Measurements from ENCODE around the gene SOX21. TPM values are rescaled to one million over a fixed set of nuclear protein-coding genes. Genes with fewer than 3 reads are reported as not detected.
"Not testable (repeated sequence)": the region's sequence is repeated elsewhere in the genome, so short reads cannot be mapped to it uniquely, and the experiment has no call there.

The SOX21 gene
- not detected for total RNA-seq
- long read RNA-seq, result 0 reads

GRCh38 chr13:94712287-94712811 is at the start of gene SOX21:
TSS of gene SOX21 (minus strand) at chr13:94712545. CDS start at chr13:94712049, 496 bp downstream.
- no peak for ATAC-seq
- no peak for DNase-seq
- intact Hi-C loops (cut with DNase I, micrococcal nuclease), result no loop called here

- DNase-seq, result no peak
- no peak for ATAC-seq
- intact Hi-C loops (cut with DNase I, micrococcal nuclease), result no loop called here
These were observed 49.1 kb upstream of the SOX21 start for GRCh38 chr13:94761407-94761806.

- DNase-seq (no peak), ATAC-seq (no peak)
- intact Hi-C loops (cut with DNase I, micrococcal nuclease), result no loop called here
These were observed 46.9 kb upstream of the SOX21 start for GRCh38 chr13:94759120-94759728.

GRCh38 chr13:94758436-94758960 is 46.2 kb upstream of the SOX21 start:
- intact Hi-C loops (cut with DNase I, micrococcal nuclease), result no loop called here
- ATAC-seq (no peak), DNase-seq (no peak)

GRCh38 chr13:94753327-94753726 is 41.0 kb upstream of the SOX21 start:
- ATAC-seq, result no peak
- intact Hi-C loops (cut with DNase I, micrococcal nuclease), result no loop called here
- DNase-seq, result no peak

GRCh38 chr13:94749162-94749561 is 36.8 kb upstream of the SOX21 start:
- intact Hi-C loops (cut with DNase I, micrococcal nuclease), result no loop called here
- no peak for DNase-seq
- ATAC-seq, result no peak

GRCh38 chr13:94739235-94739634 is 26.9 kb upstream of the SOX21 start:
- intact Hi-C loops (cut with DNase I, micrococcal nuclease), result no loop called here
- no peak for ATAC-seq

GRCh38 chr13:94731028-94731427 is 18.7 kb upstream of the SOX21 start:
- DNase-seq (no peak), ATAC-seq (no peak)
- intact Hi-C loops (cut with DNase I, micrococcal nuclease), result no loop called here

More at GRCh38 chr13:94739235-94739634, 26.9 kb upstream of the SOX21 start:
- DNase-seq, result no peak

- ATAC-seq; DNase-seq; intact Hi-C loops (cut with DNase I, micrococcal nuclease): not testable (repeated sequence)
These were observed 17.6 kb upstream of the SOX21 start for GRCh38 chr13:94729941-94730340.

GRCh38 chr13:94726425-94726824 is 14.1 kb upstream of the SOX21 start:
- no peak for DNase-seq
- intact Hi-C loops (cut with DNase I, micrococcal nuclease), result no loop called here
- no peak for ATAC-seq

- DNase-seq (no peak), ATAC-seq (no peak)
- intact Hi-C loops (cut with DNase I, micrococcal nuclease), result no loop called here
These were observed 10.4 kb upstream of the SOX21 start for GRCh38 chr13:94722609-94723345.

- intact Hi-C loops (cut with DNase I, micrococcal nuclease), result not testable (repeated sequence)
These were observed 6.4 kb upstream of the SOX21 start for GRCh38 chr13:94718697-94719096.

GRCh38 chr13:94717916-94718315 is 5.6 kb upstream of the SOX21 start:
- DNase-seq (no peak), ATAC-seq (no peak)
- intact Hi-C loops (cut with DNase I, micrococcal nuclease), result no loop called here

More at GRCh38 chr13:94718697-94719096, 6.4 kb upstream of the SOX21 start:
- not testable (repeated sequence) for ATAC-seq, DNase-seq

GRCh38 chr13:94716016-94716415 is 3.7 kb upstream of the SOX21 start:
- DNase-seq (no peak), ATAC-seq (no peak)
- intact Hi-C loops (cut with DNase I, micrococcal nuclease), result no loop called here

GRCh38 chr13:94713561-94714182 is 1.3 kb upstream of the SOX21 start:
- no peak for ATAC-seq
- intact Hi-C loops (cut with DNase I, micrococcal nuclease), result no loop called here
- DNase-seq, result no peak

GRCh38 chr13:94712812-94713560 is 641 bp upstream of the SOX21 start:
- intact Hi-C loops (cut with DNase I, micrococcal nuclease), result no loop called here
- peak; percentile 45 for ATAC-seq
- DNase-seq, result no peak

GRCh38 chr13:94711561-94712286 is 621 bp downstream of the SOX21 start:
- ATAC-seq, result peak; percentile 18
- DNase-seq, result no peak
- intact Hi-C loops (cut with DNase I, micrococcal nuclease), result no loop called here

GRCh38 chr13:94710881-94711560 is 1.3 kb downstream of the SOX21 start:
- intact Hi-C loops (cut with DNase I, micrococcal nuclease), result no loop called here
- peak; percentile 84 for ATAC-seq
- DNase-seq, result no peak
